HG03558 (cell line): ENCODE data around the gene OR2L8.
A peak's percentile ranks its signal among the peaks of the same experiment; 100 is the strongest.

Experiments
- ATAC-seq: cut with Tn5 transposase; IDR thresholded peaks from one replicate; pipeline ENCODE4 v1.9.1; 2021; ENCODE audit warnings: moderate number of reproducible peaks; ENCODE audit not compliant: unreplicated experiment; ENCODE audit errors: extremely low read depth

OR2L8 gene

DNA sequence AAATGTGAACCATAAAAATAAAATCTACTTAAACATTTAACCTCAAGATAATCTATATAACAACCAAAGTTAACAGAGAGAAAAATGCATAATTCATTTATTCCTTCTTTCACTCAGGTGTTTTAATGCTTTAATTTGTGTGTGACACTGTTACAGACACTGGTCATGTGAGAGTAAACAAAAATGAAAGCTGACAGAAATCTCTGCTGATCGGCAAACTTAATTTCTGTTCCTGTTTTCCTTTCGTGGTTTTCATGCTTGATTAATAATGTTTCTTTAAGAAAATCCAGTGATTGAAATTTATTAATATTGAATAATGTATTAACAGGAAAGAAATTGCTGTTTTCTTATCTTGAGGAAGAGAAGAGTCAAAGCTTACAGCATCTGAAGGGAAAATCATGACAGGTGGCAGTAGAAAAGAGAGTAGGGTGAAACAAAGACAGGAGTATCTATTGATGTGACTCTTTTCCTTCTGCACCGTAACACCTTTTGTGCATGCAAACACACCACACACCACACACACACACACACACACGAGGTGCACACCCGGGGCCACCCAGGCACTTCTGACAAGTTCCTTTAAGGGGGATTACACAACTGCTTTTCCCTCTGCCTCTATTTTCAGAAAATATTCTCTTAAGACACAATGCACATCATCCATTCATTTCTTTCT, 18.0 kb downstream of the OR2L8 start:
- ATAC-seq, result peak; percentile 44

- ATAC-seq, result no peak
Measured at GRCh38 chr1:247992986-247993385, 44.3 kb downstream of the OR2L8 start.

GRCh38 chr1:247998811-247999210, 50.2 kb downstream of the OR2L8 start:
- no peak for ATAC-seq
